GM13976 (cell line): ENCODE results near the gene RBM47.

Experiments
- DNase-seq: peaks from one replicate; pipeline ENCODE4 v3.0.0; 2012; ENCODE audit warnings: low spot score
- in situ Hi-C: fragments of 300-500 bp; cut with MboI; formaldehyde crosslinking; loops from one replicate; pipeline ENCODE4 v1.12.0; 2022; ENCODE audit warnings: low sequenced_read_pairs, mixed read lengths, inconsistent platforms; ENCODE audit not compliant: unreplicated experiment
- TF ChIP-seq, protein P1 (sequence below): IDR thresholded peaks from 2 replicates; pipeline ENCODE4 v1.5.1; 2012; ENCODE audit warnings: borderline replicate concordance, mild to moderate bottlenecking; ENCODE audit not compliant: insufficient read depth; ENCODE audit errors: extremely low read depth, missing control alignments, control extremely low read depth

Gene RBM47

DNA sequence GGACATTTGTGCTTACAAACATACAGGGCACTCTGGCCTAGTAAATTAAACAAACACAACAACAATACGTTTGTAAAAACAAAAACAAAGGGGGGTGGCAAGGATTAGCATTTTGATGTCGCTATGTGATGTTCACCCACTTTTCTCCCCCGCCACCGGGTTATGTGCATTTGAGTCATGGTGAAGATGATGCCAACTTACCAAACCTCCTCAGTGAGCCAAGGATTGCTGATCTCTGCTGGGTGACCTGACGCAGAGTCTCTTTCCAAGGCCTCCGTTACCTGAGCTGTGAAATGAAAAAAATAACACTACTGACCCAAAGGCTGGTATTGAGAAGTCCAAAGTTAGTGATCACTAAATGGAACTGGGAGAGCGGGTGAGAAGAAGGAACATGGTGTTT lies 85.4 kb downstream of the RBM47 start:
- in situ Hi-C loops, result no loop called here
- no peak for DNase-seq
- TF ChIP-seq, protein P1, sequence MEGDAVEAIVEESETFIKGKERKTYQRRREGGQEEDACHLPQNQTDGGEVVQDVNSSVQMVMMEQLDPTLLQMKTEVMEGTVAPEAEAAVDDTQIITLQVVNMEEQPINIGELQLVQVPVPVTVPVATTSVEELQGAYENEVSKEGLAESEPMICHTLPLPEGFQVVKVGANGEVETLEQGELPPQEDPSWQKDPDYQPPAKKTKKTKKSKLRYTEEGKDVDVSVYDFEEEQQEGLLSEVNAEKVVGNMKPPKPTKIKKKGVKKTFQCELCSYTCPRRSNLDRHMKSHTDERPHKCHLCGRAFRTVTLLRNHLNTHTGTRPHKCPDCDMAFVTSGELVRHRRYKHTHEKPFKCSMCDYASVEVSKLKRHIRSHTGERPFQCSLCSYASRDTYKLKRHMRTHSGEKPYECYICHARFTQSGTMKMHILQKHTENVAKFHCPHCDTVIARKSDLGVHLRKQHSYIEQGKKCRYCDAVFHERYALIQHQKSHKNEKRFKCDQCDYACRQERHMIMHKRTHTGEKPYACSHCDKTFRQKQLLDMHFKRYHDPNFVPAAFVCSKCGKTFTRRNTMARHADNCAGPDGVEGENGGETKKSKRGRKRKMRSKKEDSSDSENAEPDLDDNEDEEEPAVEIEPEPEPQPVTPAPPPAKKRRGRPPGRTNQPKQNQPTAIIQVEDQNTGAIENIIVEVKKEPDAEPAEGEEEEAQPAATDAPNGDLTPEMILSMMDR, result no peak

DNA sequence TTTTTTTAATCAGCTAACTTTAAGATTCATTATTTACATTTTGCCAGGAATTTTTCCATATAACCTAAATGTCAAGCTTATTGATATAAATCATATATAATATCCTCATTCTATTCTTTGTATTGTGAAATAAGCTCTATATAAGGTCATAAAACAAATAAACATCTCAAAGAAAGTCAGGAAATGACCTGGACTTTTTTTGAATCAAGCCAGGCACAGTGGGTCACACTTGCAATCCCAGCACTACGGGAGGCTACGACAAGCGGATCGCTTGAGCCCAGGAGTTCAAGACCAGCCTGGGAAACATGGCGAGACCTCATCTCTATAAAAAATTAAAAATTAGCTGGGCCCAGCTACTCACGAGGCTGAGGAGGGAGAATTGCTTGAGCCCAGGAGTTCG lies 88.9 kb downstream of the RBM47 start:
- in situ Hi-C loops, result no loop called here
- TF ChIP-seq, protein P1, result no peak
- DNase-seq, result no peak

DNA sequence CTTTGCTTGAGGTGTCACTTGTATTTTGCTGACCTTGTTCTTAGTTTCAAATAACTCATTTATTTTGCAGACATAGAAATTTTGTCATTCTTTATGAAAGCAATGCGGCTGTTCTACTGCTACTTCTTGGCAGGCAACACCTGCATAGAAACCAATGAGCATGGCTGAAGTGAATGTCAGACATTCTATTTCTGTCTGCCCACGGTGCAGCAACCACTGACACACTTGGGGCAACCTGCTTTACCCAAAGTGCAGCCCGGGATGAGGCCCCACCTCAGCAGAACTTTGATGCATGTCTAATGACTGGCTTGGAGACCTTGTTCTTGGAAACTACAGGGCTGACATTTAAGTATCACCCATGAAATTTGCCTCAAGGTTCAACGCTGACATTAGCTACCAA lies 93.6 kb downstream of the RBM47 start:
- TF ChIP-seq, protein P1, result no peak
- in situ Hi-C loops, result no loop called here
- peak; percentile 50 for DNase-seq

DNA sequence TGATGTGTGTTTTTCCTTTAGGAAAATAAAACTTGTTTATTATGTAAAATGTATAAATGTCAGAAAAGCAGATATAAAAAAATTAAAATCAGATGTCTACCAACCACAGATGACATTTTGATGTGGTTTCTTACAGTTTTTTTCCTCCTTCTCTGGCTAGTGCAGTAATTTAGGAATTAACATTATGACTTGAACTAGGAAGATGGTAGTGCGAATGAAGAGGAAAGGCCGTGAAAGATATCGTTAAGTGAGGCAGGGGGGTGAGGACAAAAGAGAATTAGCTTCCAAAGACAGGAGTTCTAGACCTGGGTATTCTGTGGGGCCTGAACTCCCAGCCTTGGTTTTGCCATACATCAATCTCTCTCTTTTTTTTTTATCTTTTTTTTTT lies 98.0 kb downstream of the RBM47 start:
- in situ Hi-C loops, result no loop called here
- TF ChIP-seq, protein P1, result no peak

DNA sequence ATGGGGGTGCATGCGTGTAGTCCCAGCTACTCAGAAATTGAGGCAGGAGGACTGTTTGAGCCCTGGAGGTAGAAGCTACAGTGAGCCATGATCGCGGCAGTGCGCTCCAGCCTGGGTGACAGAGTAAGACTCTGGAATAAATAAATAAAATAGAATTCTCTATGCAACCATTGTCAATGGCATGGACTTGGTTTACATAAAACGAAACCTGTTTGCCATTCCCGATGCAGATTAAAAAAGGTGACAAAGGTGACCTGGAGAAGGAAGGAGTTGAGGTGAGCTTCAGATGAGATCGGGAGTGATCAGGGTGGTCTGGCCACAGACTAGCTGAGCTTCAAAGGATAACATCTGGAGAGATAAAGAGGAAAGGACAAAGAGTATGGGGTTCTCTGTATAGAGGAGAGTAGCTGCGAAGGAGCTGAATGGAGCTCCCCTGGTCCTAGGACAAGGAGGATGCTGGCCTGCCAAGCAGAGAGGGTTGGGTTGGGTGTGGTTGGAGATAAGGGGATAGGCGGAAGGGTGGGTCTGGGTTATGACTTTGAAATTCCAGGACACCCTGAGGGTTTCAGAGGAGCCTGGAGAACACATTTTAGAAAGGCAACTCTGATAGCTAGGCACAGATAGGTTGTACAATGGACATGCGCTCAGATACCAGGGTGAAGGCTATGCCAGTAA lies 98.6 kb downstream of the RBM47 start:
- in situ Hi-C loops, result no loop called here
- DNase-seq, result no peak
- TF ChIP-seq, protein P1, result no peak

More for the DNA sequence above, 98.0 kb downstream of the RBM47 start:
- DNase-seq, result no peak

DNA sequence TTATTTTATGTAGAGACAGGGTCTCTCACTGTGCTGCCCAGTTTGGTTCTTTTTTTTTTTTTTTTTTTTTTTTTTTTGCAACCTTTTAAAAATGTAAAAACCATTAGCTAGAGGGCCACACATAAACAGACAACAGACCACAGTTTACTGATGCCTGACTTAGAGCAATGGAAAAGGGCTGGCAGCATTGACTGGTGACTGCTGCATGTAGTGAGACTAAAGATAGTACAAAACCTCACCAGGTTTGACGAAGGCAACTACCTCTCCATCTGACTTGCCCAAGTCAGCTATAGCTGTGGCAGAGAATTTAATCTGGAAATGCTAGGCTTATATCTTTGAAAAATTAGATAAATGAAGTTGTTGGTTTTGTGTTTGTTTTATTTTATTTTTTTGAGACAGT lies 102.9 kb downstream of the RBM47 start:
- TF ChIP-seq, protein P1, result no peak
- no peak for DNase-seq
- in situ Hi-C loops, result no loop called here
